BJ (cell line): ENCODE results near the gene FMNL2. TPM values are rescaled to one million over a fixed set of nuclear protein-coding genes. Genes with fewer than 3 reads are reported as not detected.

Experiments used
- CTCF ChIA-PET: fragments of 350-600 bp; formaldehyde crosslinking; extraction: SDS; loops from one replicate; lab custom pipeline; 2021; ENCODE audit warnings: antibody characterized with exemption, inconsistent platforms; lab: Yijun Ruan, JAX
- POLR2A ChIA-PET: fragments of 300-600 bp; sonication (Branson Sonifier 250); formaldehyde crosslinking; extraction: SDS; loops from one replicate; lab custom pipeline; 2021; ENCODE audit warnings: antibody characterized with exemption; lab: Charles Lee
- DNase-seq: peaks from one replicate; pipeline ENCODE4 v3.0.0-alpha.2; 2011; ENCODE audit warnings: low read depth
- H3K27me3 ChIP-seq: 2 replicates; pipeline ENCODE4 v1.6.0; 2011; ENCODE audit warnings: low read length; ENCODE audit not compliant: control insufficient read depth, insufficient read depth
- H3K36me3 ChIP-seq: 2 replicates; pipeline ENCODE4 v1.5.1; 2011; ENCODE audit warnings: low read length; ENCODE audit not compliant: control insufficient read depth, insufficient read depth
- H3K4me3 ChIP-seq: 2 replicates; pipeline ENCODE4 v1.5.1; 2011; ENCODE audit warnings: low read depth, mild to moderate bottlenecking, control low read depth, low read length
- polyA plus RNA-seq: library from polyadenylated mRNA; depleted of rRNA; stranded (reverse); fragments of >200 nt; gene quantifications from 2 replicates; pipeline ENCODE4 v1.2.3, GENCODE V29; 2011
- TF ChIP-seq, protein P1 (sequence below): IDR thresholded peaks from 2 replicates; pipeline ENCODE4 v1.5.1; 2011; ENCODE audit warnings: low read depth, mild to moderate bottlenecking, control low read depth, inconsistent platforms, low read length, moderate library complexity; ENCODE audit not compliant: insufficient read depth

Gene FMNL2
- polyA plus RNA-seq, 1 experiment = 2.4 TPM

DNA sequence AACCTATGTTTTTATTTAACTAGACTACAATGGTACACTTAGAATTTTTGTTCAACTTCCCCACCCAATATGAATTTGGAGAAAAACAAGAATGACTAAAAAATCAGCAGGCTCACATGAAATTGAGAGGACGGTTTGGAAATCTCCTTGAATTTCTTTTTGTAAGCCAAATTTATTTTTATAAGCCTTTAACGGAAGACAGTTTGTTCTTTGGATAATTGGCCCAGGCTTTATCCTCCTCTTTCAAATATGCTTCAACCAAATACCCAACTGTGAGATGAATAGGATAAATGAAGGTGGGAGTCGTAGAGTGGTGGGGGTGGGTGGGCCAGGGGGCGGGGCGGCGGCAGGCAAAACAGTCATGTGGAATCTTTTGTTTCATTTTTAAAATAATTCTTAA, 60.6 kb downstream of the FMNL2 start:
- no peaks in the 10 kb centered on the region for H3K36me3 ChIP-seq
- TF ChIP-seq, protein P1, sequence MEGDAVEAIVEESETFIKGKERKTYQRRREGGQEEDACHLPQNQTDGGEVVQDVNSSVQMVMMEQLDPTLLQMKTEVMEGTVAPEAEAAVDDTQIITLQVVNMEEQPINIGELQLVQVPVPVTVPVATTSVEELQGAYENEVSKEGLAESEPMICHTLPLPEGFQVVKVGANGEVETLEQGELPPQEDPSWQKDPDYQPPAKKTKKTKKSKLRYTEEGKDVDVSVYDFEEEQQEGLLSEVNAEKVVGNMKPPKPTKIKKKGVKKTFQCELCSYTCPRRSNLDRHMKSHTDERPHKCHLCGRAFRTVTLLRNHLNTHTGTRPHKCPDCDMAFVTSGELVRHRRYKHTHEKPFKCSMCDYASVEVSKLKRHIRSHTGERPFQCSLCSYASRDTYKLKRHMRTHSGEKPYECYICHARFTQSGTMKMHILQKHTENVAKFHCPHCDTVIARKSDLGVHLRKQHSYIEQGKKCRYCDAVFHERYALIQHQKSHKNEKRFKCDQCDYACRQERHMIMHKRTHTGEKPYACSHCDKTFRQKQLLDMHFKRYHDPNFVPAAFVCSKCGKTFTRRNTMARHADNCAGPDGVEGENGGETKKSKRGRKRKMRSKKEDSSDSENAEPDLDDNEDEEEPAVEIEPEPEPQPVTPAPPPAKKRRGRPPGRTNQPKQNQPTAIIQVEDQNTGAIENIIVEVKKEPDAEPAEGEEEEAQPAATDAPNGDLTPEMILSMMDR = no peak
- no peak overlapping the region; the same call in 1 of the 2 replicates for H3K4me3 ChIP-seq
- CTCF ChIA-PET = interaction anchor here (1.0 to 1.6 kb wide), 3 partner anchors 8 to 15 kb away, joined by 3 to 4 read pairs (median 4); no protein-coding TSS in a partner anchor
- DNase-seq = no peak
- no peaks in the 10 kb centered on the region for H3K27me3 ChIP-seq
- POLR2A ChIA-PET = interaction anchor here (0.6 kb wide), 1 partner anchor 17 kb away, joined by 8 read pairs; no protein-coding TSS in a partner anchor

GRCh38 chr2:152396051-152396511, 61.1 kb downstream of the FMNL2 start:
- Histone ChIP-seq H3K36me3 (no peaks in the 10 kb centered on the region), H3K4me3 (peak overlapping the region; percentile 5; the same call in 1 of the 2 replicates), H3K27me3 (no peaks in the 10 kb centered on the region)
- ChIA-PET CTCF (interaction anchor here (1.4 to 1.6 kb wide), 2 partner anchors 11 to 15 kb away, joined by 4 read pairs; no protein-coding TSS in a partner anchor), POLR2A (interaction anchor here (0.6 kb wide), 1 partner anchor 17 kb away, joined by 8 read pairs; no protein-coding TSS in a partner anchor)
- no peak for DNase-seq
- TF ChIP-seq, protein P1 = no peak

DNA sequence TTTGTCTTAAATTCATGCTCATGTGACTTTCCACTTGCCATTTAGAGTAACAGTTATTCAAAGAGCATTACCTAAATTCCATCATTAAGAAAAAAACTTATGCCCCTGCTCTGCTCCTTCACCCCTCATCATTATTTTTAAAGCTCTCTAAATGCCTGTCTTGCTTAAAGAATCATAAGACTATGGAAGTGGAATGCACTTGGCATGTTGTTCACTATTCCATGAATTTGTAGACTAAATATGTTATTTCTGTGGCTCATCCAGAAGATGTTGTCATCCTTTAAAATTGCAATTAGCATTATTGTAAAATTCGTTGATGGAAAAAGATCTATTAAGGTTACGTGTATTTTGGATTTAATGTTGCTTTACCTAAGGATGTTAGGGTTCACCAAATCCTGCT, 61.8 kb downstream of the FMNL2 start:
- POLR2A ChIA-PET = no interaction called here
- H3K4me3 ChIP-seq = no peak overlapping the region
- H3K27me3 ChIP-seq = no peaks in the 10 kb centered on the region
- TF ChIP-seq, protein P1 = no peak
- no peak for DNase-seq
- CTCF ChIA-PET = interaction anchor here (1.6 kb wide), 1 partner anchor 14 kb away, joined by 4 read pairs; no protein-coding TSS in a partner anchor
- H3K36me3 ChIP-seq = no peaks in the 10 kb centered on the region

DNA sequence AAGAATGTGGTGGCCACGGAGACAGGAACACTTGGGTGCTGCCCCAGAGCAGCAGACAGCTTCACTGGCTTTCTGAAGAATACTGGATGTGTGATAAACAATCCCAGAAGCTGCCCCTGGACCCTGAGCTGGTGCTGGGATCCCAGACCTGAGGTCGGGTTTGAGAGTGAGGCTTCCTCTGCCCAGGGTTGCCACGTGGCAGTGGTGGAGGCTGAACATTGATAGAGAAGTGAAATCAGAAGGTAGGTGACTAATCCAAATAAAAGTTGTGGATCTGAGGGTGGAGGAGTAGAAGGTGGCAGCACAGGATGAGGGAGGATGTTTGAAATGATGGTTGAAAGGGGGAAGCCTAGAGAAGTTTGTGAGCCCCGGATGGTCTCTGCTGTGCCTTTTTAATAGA, 64.0 kb downstream of the FMNL2 start:
- no peak for DNase-seq
- ChIA-PET CTCF (no interaction called here), POLR2A (no interaction called here)
- TF ChIP-seq, protein P1 = no peak
- Histone ChIP-seq H3K4me3 (no peak overlapping the region), H3K27me3 (no peaks in the 10 kb centered on the region), H3K36me3 (no peaks in the 10 kb centered on the region)

- CTCF ChIA-PET = no interaction called here
Measured at GRCh38 chr2:152400607-152401214, 65.7 kb downstream of the FMNL2 start.

More at GRCh38 chr2:152400607-152401214, 65.7 kb downstream of the FMNL2 start:
- TF ChIP-seq, protein P1 = no peak
- H3K4me3 ChIP-seq = no peak overlapping the region
- POLR2A ChIA-PET = no interaction called here
- no peak for DNase-seq
- H3K27me3 ChIP-seq = no peaks in the 10 kb centered on the region
- no peaks in the 10 kb centered on the region for H3K36me3 ChIP-seq
